Immature natural killer cell (primary cell): ENCODE results near the gene ROM1. TPM values are rescaled to one million over a fixed set of nuclear protein-coding genes. Genes with fewer than 3 reads are reported as not detected.
"Not testable (repeated sequence)": the region's sequence is repeated elsewhere in the genome, so short reads cannot be mapped to it uniquely, and the experiment has no call there.

Experiments used
- DNase-seq, 3 donors: peaks; one replicate each; pipeline ENCODE4 v3.0.0; 2022; ENCODE audit warnings: mixed read lengths in 1 of 3
- H3K27ac Mint-ChIP-seq, 6 donors: one replicate each; pipeline ENCODE4 v1.8.0; 2020; ENCODE audit warnings: mixed read lengths in 6 of 6, mild to moderate bottlenecking in 5 of 6, inconsistent platforms in 4 of 6, moderate library complexity in 3 of 6
- H3K27me3 Mint-ChIP-seq, 3 donors: one replicate each; pipeline ENCODE4 v1.8.0; 2020 to 2021; ENCODE audit warnings: low read depth in 3 of 3, mild to moderate bottlenecking in 3 of 3, mixed read lengths in 3 of 3, moderate library complexity in 3 of 3, inconsistent platforms in 1 of 3
- H3K36me3 Mint-ChIP-seq, 3 donors: one replicate each; pipeline ENCODE4 v1.8.0; 2020; ENCODE audit warnings: mixed read lengths in 3 of 3, inconsistent platforms in 2 of 3, mild to moderate bottlenecking in 2 of 3
- H3K4me1 Mint-ChIP-seq, 2 donors: one replicate each; pipeline ENCODE4 v1.8.0; 2020; ENCODE audit warnings: inconsistent platforms in 2 of 2, mild to moderate bottlenecking in 2 of 2, mixed read lengths in 2 of 2, moderate library complexity in 1 of 2
- H3K4me3 Mint-ChIP-seq, 5 donors: one replicate each; pipeline ENCODE4 v1.8.0; 2020; ENCODE audit warnings: mild to moderate bottlenecking in 5 of 5, mixed read lengths in 5 of 5, inconsistent platforms in 3 of 5, moderate library complexity in 3 of 5
- H3K9me3 Mint-ChIP-seq, 6 donors: one replicate each; pipeline ENCODE4 v1.8.0; 2020; ENCODE audit warnings: mild to moderate bottlenecking in 6 of 6, mixed read lengths in 6 of 6, inconsistent platforms in 4 of 6, moderate library complexity in 3 of 6
- polyA plus RNA-seq, 3 donors: library from polyadenylated mRNA; unstranded; fragments of 300-500 nt; fragmentation: Illumina TruSeq; gene quantifications; one replicate each; pipeline ENCODE4 v1.2.3, GENCODE V29; 2021

The ROM1 gene, protein sequence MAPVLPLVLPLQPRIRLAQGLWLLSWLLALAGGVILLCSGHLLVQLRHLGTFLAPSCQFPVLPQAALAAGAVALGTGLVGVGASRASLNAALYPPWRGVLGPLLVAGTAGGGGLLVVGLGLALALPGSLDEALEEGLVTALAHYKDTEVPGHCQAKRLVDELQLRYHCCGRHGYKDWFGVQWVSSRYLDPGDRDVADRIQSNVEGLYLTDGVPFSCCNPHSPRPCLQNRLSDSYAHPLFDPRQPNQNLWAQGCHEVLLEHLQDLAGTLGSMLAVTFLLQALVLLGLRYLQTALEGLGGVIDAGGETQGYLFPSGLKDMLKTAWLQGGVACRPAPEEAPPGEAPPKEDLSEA
- polyA plus RNA-seq = 1 to 10 TPM in 2 of 3 donors, under 1 TPM in 1; 0.17 to 2.1 (median 1.6) TPM

DNA sequence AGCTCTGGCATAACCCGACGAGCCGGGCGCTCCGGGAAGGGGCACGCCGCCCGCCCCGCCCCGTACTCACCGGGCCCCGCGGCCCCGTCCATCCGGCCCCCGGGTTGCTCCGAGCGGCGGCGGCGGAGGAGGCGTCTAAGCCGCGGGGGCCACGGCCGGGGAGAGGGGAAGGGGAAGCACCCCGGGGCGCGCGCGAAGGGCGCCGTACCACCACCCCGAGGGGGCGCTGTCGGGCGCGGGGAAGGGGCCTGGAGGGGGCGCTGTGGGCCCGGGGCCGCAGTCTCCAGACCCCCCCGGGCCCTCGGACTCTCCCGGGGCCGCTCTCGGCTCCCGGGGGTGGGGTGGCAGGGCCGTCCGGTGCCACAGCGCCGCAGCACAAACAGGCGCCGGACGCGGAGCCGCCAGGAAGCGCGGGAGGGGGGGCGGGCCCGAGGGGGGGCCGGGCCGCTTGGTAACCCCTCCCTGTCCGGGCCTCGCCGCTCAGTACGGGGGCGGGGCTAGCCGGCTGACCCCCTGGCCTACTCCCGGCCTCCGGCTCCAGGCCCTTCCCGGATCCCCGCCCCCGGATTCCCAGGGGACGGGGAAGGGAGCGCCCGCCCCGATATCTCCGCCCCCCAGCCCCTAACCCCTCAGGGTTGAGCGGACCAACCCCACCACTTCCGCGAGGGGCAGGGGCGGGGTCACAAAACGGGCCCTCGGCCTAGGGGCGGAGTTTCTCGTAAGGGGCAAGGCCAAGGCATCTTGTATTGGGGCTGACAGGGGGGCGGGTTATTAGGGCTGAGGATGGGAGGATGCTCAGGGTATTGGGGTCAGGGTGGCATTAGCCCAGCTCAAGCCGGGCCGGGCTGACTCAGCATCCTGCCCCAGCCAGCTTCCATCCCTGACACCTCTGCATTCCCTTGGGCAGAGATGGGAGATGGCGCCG is at the start of gene ROM1, which contains the start of gene EML3:
Gene ROM1 (plus strand): TSS at position 892 of the 925 bp plus-strand sequence. CDS start 25 bp downstream, at position 917.
Gene EML3 (minus strand): TSS at position 410 of the 925 bp plus-strand sequence. CDS start 318 bp downstream, at position 92.
- Mint-ChIP-seq H3K9me3 (no peaks in the 10 kb centered on the region), H3K4me3 (peak within 1 kb of the TSS; percentile 93 to 99 (median 94)), H3K4me1 (peaks cover 22 to 31% of the 10 kb centered on the region in 2 donors), H3K27ac (peak within 1 kb of the TSS; percentile 94 to 99 (median 96)), H3K36me3 (peaks cover 5 to 18% (median 6%) of the 10 kb centered on the region in 3 donors), H3K27me3 (peaks cover 0 to 7% (median 3%) of the 10 kb centered on the region in 3 donors)
- DNase-seq = peak; percentile 90 to 92 (median 92)

DNA sequence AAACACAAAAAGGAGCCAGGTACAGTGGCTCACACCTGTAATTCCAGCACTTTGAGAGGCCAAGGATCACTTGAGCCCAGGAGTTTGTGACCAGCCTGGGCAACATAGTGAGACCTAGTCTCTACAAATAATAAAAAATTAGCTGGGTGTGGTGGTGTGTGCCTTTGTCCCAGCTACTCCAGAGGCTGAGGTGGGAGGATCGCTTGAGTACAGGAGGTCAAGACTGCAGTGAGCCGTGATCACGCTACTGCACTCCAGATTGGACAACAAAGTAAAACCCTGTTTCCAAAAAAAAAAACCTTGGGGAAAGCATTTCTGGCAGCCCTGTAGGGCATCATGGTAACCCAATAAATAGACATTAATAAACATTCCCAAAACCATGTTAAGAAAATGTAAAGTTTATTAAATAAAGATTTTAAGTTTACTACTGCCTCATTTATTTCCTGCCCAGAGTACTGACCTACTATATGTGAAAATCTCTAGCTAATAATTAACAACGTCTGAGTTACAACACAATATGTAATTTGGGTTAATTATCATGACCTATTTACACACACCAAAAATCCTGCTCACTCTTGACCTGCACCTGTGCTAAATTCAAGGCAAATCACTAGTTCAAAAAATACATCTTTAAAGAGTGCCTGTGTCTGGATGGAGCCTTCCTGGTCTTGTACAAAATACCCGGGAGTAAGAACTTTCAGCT is 47.8 kb upstream of the ROM1 start:
- no peak for DNase-seq
- H3K4me1 Mint-ChIP-seq = peaks cover 11 to 40% of the 10 kb centered on the region in 2 donors
- no peaks in the 10 kb centered on the region for H3K9me3 Mint-ChIP-seq
- peak overlapping the region in 3 of 6 donors; percentile 18 to 57 (median 22) for H3K27ac Mint-ChIP-seq
- peaks cover 0 to 3% (median 0%) of the 10 kb centered on the region in 3 donors for H3K27me3 Mint-ChIP-seq
- H3K4me3 Mint-ChIP-seq = no peak overlapping the region
- peaks cover 20 to 37% (median 22%) of the 10 kb centered on the region in 3 donors for H3K36me3 Mint-ChIP-seq

DNA sequence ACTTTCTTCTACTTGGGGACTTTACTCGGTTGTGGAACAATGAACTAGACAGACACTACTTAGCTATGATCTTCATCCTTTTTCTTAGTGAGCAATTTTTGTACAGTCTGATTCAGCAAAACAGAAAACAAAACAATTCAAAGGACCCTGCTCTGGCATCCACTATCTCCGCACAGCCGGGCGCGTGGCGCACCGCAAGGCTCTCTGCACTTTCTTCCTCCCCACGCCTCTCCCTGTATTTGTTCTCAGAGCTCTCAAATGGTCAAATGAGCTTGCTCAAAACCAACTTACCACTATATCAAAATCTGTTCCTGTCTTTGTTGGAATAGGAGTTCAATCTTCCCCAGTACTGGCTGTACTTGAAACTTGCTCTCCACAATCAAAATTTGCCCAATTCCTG is 46.8 kb upstream of the ROM1 start:
- no peak for DNase-seq
- peak overlapping the region in 2 of 6 donors; percentile 52 to 67 for H3K27ac Mint-ChIP-seq
- H3K9me3 Mint-ChIP-seq = no peaks in the 10 kb centered on the region
- peaks cover 0 to 3% (median 0%) of the 10 kb centered on the region in 3 donors for H3K27me3 Mint-ChIP-seq
- H3K36me3 Mint-ChIP-seq = peaks cover 25 to 39% (median 29%) of the 10 kb centered on the region in 3 donors
- peaks cover 10 to 42% of the 10 kb centered on the region in 2 donors for H3K4me1 Mint-ChIP-seq
- H3K4me3 Mint-ChIP-seq = no peak overlapping the region

DNA sequence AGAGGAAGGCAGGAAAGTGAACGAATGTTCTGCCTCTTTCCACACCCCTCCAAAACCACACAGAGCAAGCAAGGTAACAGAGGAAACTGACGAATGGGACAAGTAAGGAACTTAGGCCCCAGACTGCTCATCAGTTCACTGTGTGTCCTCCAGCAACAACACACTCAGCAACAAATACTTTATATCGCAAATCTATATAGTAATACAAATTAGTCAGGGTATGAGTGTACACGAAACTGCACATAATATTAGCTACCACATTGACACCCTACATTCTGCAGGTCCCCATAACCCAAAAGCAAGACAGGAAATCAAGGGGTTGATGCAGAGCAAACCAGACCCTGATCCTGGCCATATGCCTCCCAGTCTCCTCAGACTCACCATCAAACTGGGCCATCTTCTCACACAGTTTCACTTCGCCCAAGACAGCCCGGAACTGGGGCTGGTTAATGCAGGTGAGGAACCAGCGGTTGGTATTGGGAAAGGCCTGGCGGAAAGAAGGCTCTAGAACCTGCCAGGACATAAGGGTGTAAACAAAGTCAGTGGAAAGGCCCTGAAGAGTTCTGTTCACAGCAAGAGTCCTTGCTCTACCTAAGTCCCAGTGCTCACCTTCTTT is 45.9 kb upstream of the ROM1 start:
- no peaks in the 10 kb centered on the region for H3K9me3 Mint-ChIP-seq
- H3K27me3 Mint-ChIP-seq = peaks cover 0 to 3% (median 3%) of the 10 kb centered on the region in 3 donors
- H3K36me3 Mint-ChIP-seq = peaks cover 30 to 41% (median 35%) of the 10 kb centered on the region in 3 donors
- no peak for DNase-seq
- no peak overlapping the region for H3K4me3 Mint-ChIP-seq
- peaks cover 14 to 43% of the 10 kb centered on the region in 2 donors for H3K4me1 Mint-ChIP-seq
- peak overlapping the region in 4 of 6 donors; percentile 44 to 71 (median 52) for H3K27ac Mint-ChIP-seq

DNA sequence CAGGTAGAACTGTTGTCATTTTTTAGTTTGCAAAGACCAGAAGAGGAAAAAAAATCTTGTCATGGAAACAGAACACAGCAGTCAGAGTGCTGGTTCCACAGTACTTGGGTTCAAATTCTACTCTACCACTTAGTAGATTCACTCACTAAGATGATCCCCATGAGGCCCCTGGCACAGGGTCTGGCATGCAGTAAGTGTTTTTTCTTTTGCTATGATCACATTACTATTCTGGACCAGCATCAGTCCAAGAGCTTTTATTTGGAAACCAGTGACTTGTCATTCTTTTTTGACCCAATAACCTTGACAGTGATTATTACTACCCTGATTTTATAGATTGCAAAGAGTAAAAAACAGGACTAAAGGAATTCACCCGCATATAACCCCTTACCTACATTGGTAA is 43.4 kb upstream of the ROM1 start:
- no peak for DNase-seq
- peaks cover 36 to 66% of the 10 kb centered on the region in 2 donors for H3K4me1 Mint-ChIP-seq
- H3K4me3 Mint-ChIP-seq = no peak overlapping the region
- H3K36me3 Mint-ChIP-seq = peaks cover 29 to 44% (median 35%) of the 10 kb centered on the region in 3 donors
- H3K9me3 Mint-ChIP-seq = no peaks in the 10 kb centered on the region
- peaks cover 5 to 14% (median 9%) of the 10 kb centered on the region in 3 donors for H3K27me3 Mint-ChIP-seq
- peak overlapping the region in 1 of 6 donors; percentile 36 for H3K27ac Mint-ChIP-seq

DNA sequence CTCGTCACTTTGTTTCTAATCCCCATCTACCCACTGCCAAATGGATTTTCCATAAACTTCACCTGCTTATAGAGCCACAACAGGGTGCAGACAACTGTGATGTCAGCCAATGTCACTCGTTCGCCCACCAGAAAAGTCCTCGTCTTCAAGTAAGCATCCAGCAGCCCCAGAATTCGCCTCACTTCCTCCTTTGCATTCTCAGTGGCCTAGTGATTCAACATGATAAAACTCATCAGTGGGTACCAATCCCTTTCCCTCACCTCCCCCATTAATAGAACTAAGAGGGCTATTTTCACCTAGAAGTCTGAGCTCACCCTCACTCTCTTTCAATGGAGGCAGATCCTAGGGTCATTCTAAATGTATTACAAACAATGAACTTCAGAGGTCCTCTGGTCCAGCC is 42.2 kb upstream of the ROM1 start:
- peaks cover 42 to 65% of the 10 kb centered on the region in 2 donors for H3K4me1 Mint-ChIP-seq
- DNase-seq, H3K9me3 Mint-ChIP-seq: not testable (repeated sequence)
- peaks cover 23 to 38% (median 29%) of the 10 kb centered on the region in 3 donors for H3K36me3 Mint-ChIP-seq
- H3K4me3 Mint-ChIP-seq = peak overlapping the region in 1 of 5 donors; percentile 6
- peak overlapping the region in 5 of 6 donors; percentile 5 to 71 (median 54) for H3K27ac Mint-ChIP-seq
- peaks cover 5 to 14% (median 9%) of the 10 kb centered on the region in 3 donors for H3K27me3 Mint-ChIP-seq

DNA sequence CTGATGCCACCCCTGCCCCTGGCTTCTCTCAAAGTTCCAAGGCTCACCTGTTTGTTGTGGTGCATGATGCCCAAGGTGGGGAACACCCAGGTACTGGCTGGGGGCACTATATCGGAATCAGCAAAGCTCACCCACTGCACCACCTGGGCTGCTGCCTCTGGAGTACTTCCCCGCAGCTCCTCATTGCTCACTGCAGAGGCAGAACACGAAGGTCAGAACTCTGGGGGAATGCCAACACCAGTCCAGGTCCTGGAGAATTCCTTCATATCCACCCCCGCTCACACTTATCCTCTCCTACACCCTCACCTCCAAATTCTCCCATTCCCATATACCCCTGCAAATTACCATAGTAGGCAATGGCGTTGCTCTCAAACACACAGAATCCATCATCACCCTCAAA is 41.6 kb upstream of the ROM1 start:
- Mint-ChIP-seq H3K27ac (peak overlapping the region in 3 of 6 donors; percentile 12 to 71 (median 69)), H3K36me3 (peaks cover 22 to 36% (median 24%) of the 10 kb centered on the region in 3 donors), H3K4me1 (peaks cover 42 to 63% of the 10 kb centered on the region in 2 donors), H3K27me3 (peaks cover 5 to 14% (median 9%) of the 10 kb centered on the region in 3 donors)
- H3K9me3 Mint-ChIP-seq, H3K4me3 Mint-ChIP-seq, DNase-seq: not testable (repeated sequence)

DNA sequence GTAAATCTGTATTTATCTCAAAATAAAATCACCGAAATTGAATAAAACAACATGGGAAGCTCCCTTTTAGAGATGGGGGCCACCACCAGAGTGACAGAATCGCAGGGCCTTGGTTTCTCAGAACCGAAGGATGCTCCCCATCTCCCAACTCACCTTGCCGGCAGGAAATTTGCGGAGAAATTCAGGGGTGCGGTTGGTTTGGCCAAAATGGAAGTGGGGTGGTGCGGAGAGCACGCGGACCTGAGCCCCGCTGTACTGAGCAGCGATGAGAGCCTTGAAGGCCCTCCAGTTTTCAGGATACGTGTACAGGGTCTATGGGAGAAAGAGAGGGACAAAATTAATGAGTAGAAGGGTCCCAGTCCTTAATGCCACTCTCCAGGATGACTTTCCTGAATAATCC is 40.6 kb upstream of the ROM1 start:
- H3K9me3 Mint-ChIP-seq = no peaks in the 10 kb centered on the region
- H3K36me3 Mint-ChIP-seq = peaks cover 16 to 36% (median 23%) of the 10 kb centered on the region in 3 donors
- no peak for DNase-seq
- peak overlapping the region; percentile 40 to 98 (median 97) for H3K4me3 Mint-ChIP-seq
- H3K4me1 Mint-ChIP-seq = peaks cover 41 to 53% of the 10 kb centered on the region in 2 donors
- peaks cover 5 to 14% (median 9%) of the 10 kb centered on the region in 3 donors for H3K27me3 Mint-ChIP-seq
- H3K27ac Mint-ChIP-seq = peak overlapping the region; percentile 83 to 95 (median 92)

DNA sequence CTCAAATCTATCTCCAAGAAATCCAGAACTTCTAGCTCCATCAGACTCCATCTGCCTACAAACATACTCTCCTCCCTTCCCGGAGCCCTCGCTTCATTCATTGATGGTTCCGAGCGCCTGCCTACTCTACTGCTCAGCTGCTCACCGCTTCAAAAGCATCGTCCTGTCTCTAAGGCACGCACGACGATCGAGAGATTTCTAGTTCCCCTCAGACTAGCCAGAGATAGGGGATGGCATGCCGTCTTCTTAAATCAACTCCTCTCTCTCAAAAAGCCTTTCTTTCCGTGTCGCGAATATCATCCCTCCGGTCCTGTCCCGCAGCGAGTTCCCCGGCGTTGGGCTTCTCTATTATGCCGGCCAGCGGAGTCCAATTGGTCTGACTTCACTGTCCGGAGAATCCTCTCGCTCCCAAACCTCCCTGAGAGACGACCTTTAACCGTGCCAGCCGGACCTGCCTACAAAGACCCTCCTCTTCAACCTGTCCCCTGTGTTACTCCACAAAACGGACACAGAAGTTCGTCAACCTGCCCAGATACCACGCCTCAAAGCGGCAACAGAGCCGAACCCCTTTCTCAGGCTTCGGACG is 40.0 kb upstream of the ROM1 start:
- Mint-ChIP-seq H3K4me1 (peaks cover 39 to 51% of the 10 kb centered on the region in 2 donors), H3K27me3 (peaks cover 5 to 14% (median 9%) of the 10 kb centered on the region in 3 donors), H3K9me3 (no peaks in the 10 kb centered on the region), H3K36me3 (peaks cover 16 to 36% (median 21%) of the 10 kb centered on the region in 3 donors), H3K4me3 (peak overlapping the region; percentile 97 to 98 (median 97)), H3K27ac (peak overlapping the region; percentile 88 to 96 (median 94))
- no peak for DNase-seq

DNA sequence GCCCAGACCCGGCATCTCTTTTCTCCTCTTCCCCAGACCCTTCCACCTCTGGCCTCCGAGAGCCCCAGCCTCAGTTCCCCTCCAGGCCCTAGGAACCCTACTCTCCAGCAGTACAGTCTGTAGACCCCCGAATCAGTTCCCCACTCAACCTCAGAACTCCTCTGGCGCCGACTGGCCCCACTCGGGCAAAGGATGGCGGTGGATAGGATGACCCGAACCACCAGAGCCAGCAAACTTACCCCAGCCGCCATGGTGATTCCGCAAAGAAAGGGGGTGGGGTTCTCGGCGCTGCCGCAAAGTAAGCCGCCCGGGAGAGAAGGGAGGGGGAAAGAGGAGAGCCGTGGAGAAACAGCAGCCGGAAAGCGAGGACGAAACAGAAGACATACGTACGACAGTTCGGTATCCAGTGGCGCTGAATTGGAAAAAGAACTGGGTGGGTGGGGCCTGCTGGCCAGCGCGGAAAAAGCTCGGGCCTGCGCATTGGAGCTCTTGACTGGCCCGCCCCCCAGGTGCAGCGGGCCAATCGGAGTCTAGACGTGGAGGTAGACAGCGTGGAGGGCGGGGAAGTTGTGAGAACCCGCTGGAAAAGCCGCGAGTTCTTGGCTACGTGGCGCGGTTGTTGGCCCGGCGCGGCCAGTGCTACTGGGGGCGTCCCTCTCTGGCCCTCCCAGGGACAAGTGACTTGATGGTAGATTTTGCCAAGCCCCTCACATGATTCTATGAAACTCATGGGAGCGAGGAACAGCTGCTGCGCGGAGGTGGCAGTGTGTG is 39.3 kb upstream of the ROM1 start, which contains the start of gene EEF1G:
Gene EEF1G (minus strand): TSS at position 300 of the 771 bp plus-strand sequence. CDS start 49 bp downstream, at position 251.
- H3K36me3 Mint-ChIP-seq = peaks cover 16 to 32% (median 21%) of the 10 kb centered on the region in 3 donors
- peaks cover 39 to 51% of the 10 kb centered on the region in 2 donors for H3K4me1 Mint-ChIP-seq

DNA sequence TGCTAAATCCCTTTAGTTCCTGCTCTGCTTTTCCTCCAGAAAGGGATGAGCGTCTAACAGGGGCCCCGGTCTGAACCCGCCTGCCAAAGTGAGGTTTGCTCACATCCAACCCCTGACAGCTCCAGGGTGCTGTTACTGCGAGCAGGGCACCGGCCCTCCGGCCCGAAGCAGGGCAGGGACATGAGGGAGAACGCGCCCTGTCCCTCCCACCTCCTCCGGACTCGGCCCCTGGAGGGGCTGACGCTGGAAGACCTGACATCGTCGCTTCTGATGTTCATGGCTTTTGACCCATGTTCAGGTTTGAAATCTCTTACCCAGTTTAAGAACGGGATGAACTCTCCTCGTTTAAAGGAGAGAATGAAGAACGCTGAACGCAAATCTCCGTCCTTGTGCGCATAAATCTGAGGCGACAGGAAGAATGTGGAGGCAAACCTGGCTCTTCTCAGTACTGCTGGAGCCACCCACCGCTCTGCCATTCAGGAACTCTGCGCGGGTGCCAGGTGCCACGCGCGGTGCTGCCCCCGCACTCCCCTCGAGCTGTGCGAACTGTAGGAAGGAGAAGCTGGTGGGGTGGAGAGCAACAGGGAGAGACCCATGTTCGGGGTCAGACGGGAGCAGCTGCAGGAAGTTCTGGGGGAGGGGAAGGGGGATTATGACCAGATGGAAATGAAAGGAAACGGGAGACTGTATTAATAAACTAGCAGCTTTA is 38.5 kb upstream of the ROM1 start:
- peaks cover 5 to 11% (median 9%) of the 10 kb centered on the region in 3 donors for H3K27me3 Mint-ChIP-seq
- peaks cover 39 to 51% of the 10 kb centered on the region in 2 donors for H3K4me1 Mint-ChIP-seq
- no peaks in the 10 kb centered on the region for H3K9me3 Mint-ChIP-seq
- peak overlapping the region; percentile 88 to 96 (median 94) for H3K27ac Mint-ChIP-seq
- no peak for DNase-seq
- H3K4me3 Mint-ChIP-seq = peak overlapping the region; percentile 97 to 98 (median 97)
- peaks cover 16 to 31% (median 21%) of the 10 kb centered on the region in 3 donors for H3K36me3 Mint-ChIP-seq

More for the DNA sequence above, 39.3 kb upstream of the ROM1 start, which contains the start of gene EEF1G:
- DNase-seq = peak; percentile 99
- Mint-ChIP-seq H3K4me3 (peak within 1 kb of the TSS; percentile 97 to 98 (median 97)), H3K9me3 (no peaks in the 10 kb centered on the region), H3K27ac (peak within 1 kb of the TSS; percentile 88 to 96 (median 94)), H3K27me3 (peaks cover 5 to 11% (median 9%) of the 10 kb centered on the region in 3 donors)
